AG09309 (cell line): Measurements from ENCODE around the gene ADAMTS12.

Experiments used
- DNase-seq: peaks from one replicate; pipeline ENCODE4 v3.0.0-alpha.2; 2010; ENCODE audit warnings: low read depth
- H3K4me3 ChIP-seq: 2 replicates; pipeline ENCODE4 v1.5.1; 2011; ENCODE audit warnings: mild to moderate bottlenecking, low read depth, low read length, moderate library complexity; ENCODE audit not compliant: control insufficient read depth
- CTCF ChIP-seq: IDR thresholded peaks from 2 replicates; pipeline ENCODE4 v1.5.1; 2011; ENCODE audit warnings: mild to moderate bottlenecking, low read depth, low read length, inconsistent platforms; ENCODE audit not compliant: insufficient read depth, control insufficient read depth; ENCODE audit errors: missing control alignments

ADAMTS12 gene

GRCh38 chr5:33688526-33688925, 203.3 kb downstream of the ADAMTS12 start:
- TF ChIP-seq CTCF, result no peak
- DNase-seq, result peak; percentile 13
- no peak overlapping the region for H3K4me3 ChIP-seq

GRCh38 chr5:33688066-33688465, 203.7 kb downstream of the ADAMTS12 start:
- DNase-seq, result peak; percentile 17
- no peak for TF ChIP-seq CTCF

GRCh38 chr5:33685873-33686755, 205.7 kb downstream of the ADAMTS12 start:
- H3K4me3 ChIP-seq, result no peak overlapping the region
- DNase-seq, result no peak
- TF ChIP-seq CTCF, result no peak

More at GRCh38 chr5:33688066-33688465, 203.7 kb downstream of the ADAMTS12 start:
- H3K4me3 ChIP-seq, result no peak overlapping the region

GRCh38 chr5:33684496-33685159, 207.2 kb downstream of the ADAMTS12 start:
- no peak for TF ChIP-seq CTCF
- no peak for DNase-seq
- no peak overlapping the region for H3K4me3 ChIP-seq

GRCh38 chr5:33679791-33680190, 212.0 kb downstream of the ADAMTS12 start:
- H3K4me3 ChIP-seq, result no peak overlapping the region
- peak; percentile 45 for DNase-seq
- no peak for TF ChIP-seq CTCF

- no peak for DNase-seq
- no peak for TF ChIP-seq CTCF
- H3K4me3 ChIP-seq, result no peak overlapping the region
Observed at GRCh38 chr5:33675958-33676464, 215.8 kb downstream of the ADAMTS12 start.
